Psoas muscle (tissue), 7 donors: ENCODE results near the gene CRYZ. TPM values are rescaled to one million over a fixed set of nuclear protein-coding genes. Genes with fewer than 3 reads are reported as not detected.

ENCODE experiments used
- polyA plus RNA-seq, 3 donors: library from polyadenylated mRNA; stranded (reverse); fragments of 200-250 nt; gene quantifications; one replicate each; pipeline ENCODE4 v1.2.3, GENCODE V29; 2013
- total RNA-seq, 4 donors: library from RNA; stranded (reverse); fragmentation: NEBNext Ultra II Directional in 2 of 4; extraction: Animal tissue kit (Norgen Biotek cat#: 25700) in 2 of 4; gene quantifications; one replicate each; pipeline versions ENCODE4 v1.2.1 to v1.2.4, GENCODE V29; 2021 to 2023
- donor health status: healthy with polysubstance abuse.
- donor health status: DM: no; HTN: no; CAD: no; lungs with moderate emphysema.
- donor health status: Bipolar disorder and iron deficiency.
- donor health status: healthy.
- donor health status: DM: no; HTN: no; CAD: no.
- donor health status: DM: no; HTN: no; CAD: no.
- donor health status: DM: yes; HTN: yes; CAD: no.

Gene CRYZ
- total and polyA plus RNA-seq, 7 donors, result 7.6 to 36.1 (median 14.2) TPM

Other genes starting within 250 kb of the CRYZ start
- not detected for gene LRRC53, start 220.4 kb downstream of the CRYZ start, total RNA-seq
- gene LRRC53, start 220.4 kb downstream of the CRYZ start, polyA plus RNA-seq, result not detected
- under 1 TPM in 1 of 4 donors, not detected in 3; 0.04 TPM for gene ERICH3, start 59.3 kb downstream of the CRYZ start, total RNA-seq
- under 1 TPM in 1 of 3 donors, not detected in 2; 0.12 TPM for gene ERICH3, start 59.3 kb downstream of the CRYZ start, polyA plus RNA-seq
- gene TYW3, start 102 bp upstream of the CRYZ start, total RNA-seq, result 10 to 100 TPM in 2 of 4 donors, 1 to 10 TPM in 2; 7.8 to 16.9 (median 12.3) TPM
- gene TYW3, start 102 bp upstream of the CRYZ start, polyA plus RNA-seq, result 10 to 100 TPM in 1 of 3 donors, 1 to 10 TPM in 2; 7.1 to 21.5 (median 9.8) TPM